Activated T-helper 2 cell treated with anti-CD3 and anti-CD28 coated beads, Interferon-gamma antibody, Interleukin-2, Interleukin-4, amounts not matched to agents 10 μg/mL and 5 μg/mL and 100 μg/mL, durations not matched to agents 14 hours and 24 hours and 36 hours (primary cell): ENCODE results near the gene RFX1. TPM values are rescaled to one million over a fixed set of nuclear protein-coding genes. Genes with fewer than 3 reads are reported as not detected.

ENCODE experiments used
- DNase-seq: peaks from one replicate; pipeline ENCODE4 v3.0.0; 2021; ENCODE audit warnings: low spot score
- H3K27ac Mint-ChIP-seq: one replicate; pipeline ENCODE4 v1.8.0; 2021; ENCODE audit warnings: mixed read lengths
- H3K27me3 Mint-ChIP-seq: one replicate; pipeline ENCODE4 v1.8.0; 2021; ENCODE audit warnings: low read depth, mixed read lengths
- H3K36me3 Mint-ChIP-seq: one replicate; pipeline ENCODE4 v1.8.0; 2021; ENCODE audit warnings: low read depth, mixed read lengths
- H3K4me1 Mint-ChIP-seq: one replicate; pipeline ENCODE4 v1.8.0; 2021; ENCODE audit warnings: low read depth, mixed read lengths
- H3K4me3 Mint-ChIP-seq: one replicate; pipeline ENCODE4 v1.8.0; 2021; ENCODE audit warnings: low read depth, mild to moderate bottlenecking, moderate library complexity, mixed read lengths
- H3K9me3 Mint-ChIP-seq: one replicate; pipeline ENCODE4 v1.8.0; 2021; ENCODE audit warnings: mixed read lengths
- intact Hi-C: fragments of 100-400 bp; cut with micrococcal nuclease; formaldehyde crosslinking; loops from one replicate; pipeline ENCODE4 v1.15.1; 2023
- total RNA-seq: library from RNA; stranded (reverse); gene quantifications from 2 replicates; pipeline ENCODE4 v1.2.3, GENCODE V29; 2022

Gene RFX1
- total RNA-seq, 1 donor from 2014 or later = 15.7 TPM

DNA sequence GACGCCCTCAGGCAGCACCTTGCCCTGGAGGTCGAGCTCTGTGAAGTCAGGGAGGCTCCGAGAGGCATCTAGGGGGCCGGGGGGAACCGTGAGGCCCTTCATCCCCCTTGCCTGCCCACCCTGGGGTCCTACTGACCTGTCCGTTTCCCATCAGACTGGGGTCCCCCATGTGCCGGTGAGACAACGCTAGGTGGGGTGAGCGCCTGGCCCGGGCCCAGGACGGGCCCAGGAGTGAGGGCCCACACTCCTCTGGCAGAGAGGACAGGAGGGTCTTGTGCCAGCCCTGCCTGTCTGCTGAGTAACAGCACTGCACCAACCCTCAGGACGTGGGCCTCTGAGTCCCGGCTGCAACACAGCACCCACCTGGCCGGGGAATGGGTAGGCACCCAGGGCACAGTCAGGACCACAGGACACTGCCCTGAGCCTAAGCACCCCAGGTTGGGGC is 39.4 kb downstream of the RFX1 start:
- Mint-ChIP-seq H3K27ac (no peak overlapping the region), H3K36me3 (peaks cover 16% of the 10 kb centered on the region), H3K27me3 (no peaks in the 10 kb centered on the region), H3K4me1 (no peaks in the 10 kb centered on the region), H3K4me3 (no peak overlapping the region), H3K9me3 (no peaks in the 10 kb centered on the region)
- no peak for DNase-seq
- intact Hi-C loops = no loop called here

GRCh38 chr19:13965926-13966683 is 40.0 kb downstream of the RFX1 start:
- H3K4me3 Mint-ChIP-seq = no peak overlapping the region
- no peak overlapping the region for H3K27ac Mint-ChIP-seq
- no peaks in the 10 kb centered on the region for H3K4me1 Mint-ChIP-seq
- H3K9me3 Mint-ChIP-seq = no peaks in the 10 kb centered on the region
- DNase-seq = no peak
- peaks cover 21% of the 10 kb centered on the region for H3K36me3 Mint-ChIP-seq
- intact Hi-C loops = no loop called here
- no peaks in the 10 kb centered on the region for H3K27me3 Mint-ChIP-seq

- no peak for DNase-seq
- Mint-ChIP-seq H3K4me3 (no peak overlapping the region), H3K36me3 (peaks cover 25% of the 10 kb centered on the region), H3K9me3 (no peaks in the 10 kb centered on the region), H3K4me1 (no peaks in the 10 kb centered on the region), H3K27ac (no peak overlapping the region), H3K27me3 (no peaks in the 10 kb centered on the region)
- intact Hi-C loops = no loop called here
Measured at GRCh38 chr19:13965377-13965896, 40.7 kb downstream of the RFX1 start.

GRCh38 chr19:13964776-13965175 is 41.3 kb downstream of the RFX1 start:
- H3K36me3 Mint-ChIP-seq = peaks cover 32% of the 10 kb centered on the region
- H3K4me1 Mint-ChIP-seq = no peaks in the 10 kb centered on the region
- peak overlapping the region; percentile 55 for H3K27ac Mint-ChIP-seq
- H3K4me3 Mint-ChIP-seq = no peak overlapping the region
- intact Hi-C loops = no loop called here
- H3K9me3 Mint-ChIP-seq = no peaks in the 10 kb centered on the region
- DNase-seq = no peak
- no peaks in the 10 kb centered on the region for H3K27me3 Mint-ChIP-seq

DNA sequence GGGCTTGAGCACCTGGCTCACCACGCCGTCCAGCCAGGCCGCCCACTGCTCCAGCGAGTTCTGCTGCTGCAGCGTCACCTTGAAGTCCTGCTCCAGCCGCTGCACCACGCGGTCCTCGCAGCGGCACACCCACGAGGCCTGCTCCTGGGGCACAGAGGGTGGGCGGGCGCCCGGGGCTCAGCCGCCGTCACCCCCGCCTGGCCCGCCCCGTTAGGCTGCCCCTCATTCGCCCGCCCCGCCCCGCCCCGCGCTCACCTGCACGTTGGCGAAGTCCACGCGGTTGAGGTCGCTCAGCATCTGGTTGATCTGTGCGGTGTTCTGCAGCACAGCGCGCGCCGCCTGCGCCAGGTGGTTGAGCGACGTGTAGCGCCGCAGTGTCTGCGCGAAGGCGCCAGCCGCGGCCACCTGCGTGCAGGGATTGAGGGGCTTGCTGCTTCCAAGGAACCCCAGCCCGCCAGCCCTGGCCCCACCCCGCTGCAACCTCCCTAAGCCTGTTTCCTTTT is 42.5 kb downstream of the RFX1 start:
- Mint-ChIP-seq H3K4me3 (no peak overlapping the region), H3K27me3 (no peaks in the 10 kb centered on the region), H3K9me3 (no peaks in the 10 kb centered on the region), H3K27ac (no peak overlapping the region), H3K4me1 (no peaks in the 10 kb centered on the region), H3K36me3 (peaks cover 27% of the 10 kb centered on the region)
- intact Hi-C loops = no loop called here
- DNase-seq = no peak

- no peaks in the 10 kb centered on the region for H3K4me1 Mint-ChIP-seq
- H3K27ac Mint-ChIP-seq = no peak overlapping the region
- peaks cover 32% of the 10 kb centered on the region for H3K36me3 Mint-ChIP-seq
- no peaks in the 10 kb centered on the region for H3K9me3 Mint-ChIP-seq
- DNase-seq = no peak
- no peak overlapping the region for H3K4me3 Mint-ChIP-seq
- no peaks in the 10 kb centered on the region for H3K27me3 Mint-ChIP-seq
- intact Hi-C loops = no loop called here
Measured at GRCh38 chr19:13962699-13963602, 43.2 kb downstream of the RFX1 start.

- H3K36me3 Mint-ChIP-seq = peaks cover 33% of the 10 kb centered on the region
- H3K4me1 Mint-ChIP-seq = no peaks in the 10 kb centered on the region
- no peak for DNase-seq
- no peak overlapping the region for H3K4me3 Mint-ChIP-seq
- intact Hi-C loops = no loop called here
- no peaks in the 10 kb centered on the region for H3K9me3 Mint-ChIP-seq
- no peak overlapping the region for H3K27ac Mint-ChIP-seq
- H3K27me3 Mint-ChIP-seq = no peaks in the 10 kb centered on the region
Measured at GRCh38 chr19:13961826-13962698, 44.1 kb downstream of the RFX1 start.

DNA sequence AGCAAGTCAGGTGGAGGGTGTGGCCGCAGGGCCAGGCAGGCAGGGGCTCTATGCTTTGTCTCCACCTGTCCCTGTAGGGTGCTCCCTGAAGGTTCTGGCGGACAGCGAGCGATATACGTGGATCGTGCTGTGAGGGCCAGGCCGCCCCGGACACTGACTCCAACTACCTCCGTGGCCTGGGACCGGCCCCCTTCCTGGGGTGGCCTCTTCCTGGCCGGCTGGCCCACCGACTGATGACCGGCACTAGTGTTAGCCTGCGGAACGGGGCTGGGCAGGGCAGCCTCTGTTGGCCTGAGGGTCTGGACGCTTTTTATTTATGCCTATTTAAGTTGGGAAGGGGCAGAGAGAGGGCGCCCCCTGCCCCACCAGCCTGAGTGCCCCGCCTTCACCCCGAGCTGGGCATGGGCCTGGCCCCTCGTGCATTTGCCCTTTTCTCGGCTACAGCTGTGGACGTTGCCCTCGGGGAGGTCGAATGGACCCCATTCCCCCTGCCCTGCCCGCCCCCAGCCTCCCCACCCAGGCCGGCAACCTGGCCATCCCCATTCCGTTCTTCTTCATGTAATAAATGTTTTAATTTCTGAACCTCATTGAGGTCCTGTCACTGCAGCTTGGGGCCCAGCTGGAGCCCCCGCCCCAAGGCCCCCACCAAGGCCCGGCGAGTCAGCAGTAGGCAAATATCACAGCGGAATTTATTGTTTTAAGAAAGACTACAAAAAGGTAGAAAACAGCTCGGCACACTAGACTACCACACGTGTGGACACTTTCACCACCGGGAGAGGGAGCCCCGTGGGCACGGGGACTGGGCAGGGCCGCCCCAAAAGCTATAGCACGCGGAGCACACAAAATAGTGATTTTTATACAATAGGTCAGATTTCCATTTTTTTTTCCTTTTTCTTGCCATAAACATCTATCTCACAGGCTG is 45.0 kb downstream of the RFX1 start:
- Mint-ChIP-seq H3K4me1 (no peaks in the 10 kb centered on the region), H3K4me3 (no peak overlapping the region), H3K27ac (no peak overlapping the region), H3K36me3 (peaks cover 39% of the 10 kb centered on the region), H3K27me3 (no peaks in the 10 kb centered on the region), H3K9me3 (no peaks in the 10 kb centered on the region)
- DNase-seq = no peak
- intact Hi-C loops = no loop called here

GRCh38 chr19:13959962-13960862 is 45.9 kb downstream of the RFX1 start:
- intact Hi-C loops = no loop called here
- Mint-ChIP-seq H3K4me3 (no peak overlapping the region), H3K4me1 (no peaks in the 10 kb centered on the region), H3K9me3 (no peaks in the 10 kb centered on the region), H3K27me3 (no peaks in the 10 kb centered on the region), H3K27ac (no peak overlapping the region), H3K36me3 (peaks cover 44% of the 10 kb centered on the region)
- no peak for DNase-seq

DNA sequence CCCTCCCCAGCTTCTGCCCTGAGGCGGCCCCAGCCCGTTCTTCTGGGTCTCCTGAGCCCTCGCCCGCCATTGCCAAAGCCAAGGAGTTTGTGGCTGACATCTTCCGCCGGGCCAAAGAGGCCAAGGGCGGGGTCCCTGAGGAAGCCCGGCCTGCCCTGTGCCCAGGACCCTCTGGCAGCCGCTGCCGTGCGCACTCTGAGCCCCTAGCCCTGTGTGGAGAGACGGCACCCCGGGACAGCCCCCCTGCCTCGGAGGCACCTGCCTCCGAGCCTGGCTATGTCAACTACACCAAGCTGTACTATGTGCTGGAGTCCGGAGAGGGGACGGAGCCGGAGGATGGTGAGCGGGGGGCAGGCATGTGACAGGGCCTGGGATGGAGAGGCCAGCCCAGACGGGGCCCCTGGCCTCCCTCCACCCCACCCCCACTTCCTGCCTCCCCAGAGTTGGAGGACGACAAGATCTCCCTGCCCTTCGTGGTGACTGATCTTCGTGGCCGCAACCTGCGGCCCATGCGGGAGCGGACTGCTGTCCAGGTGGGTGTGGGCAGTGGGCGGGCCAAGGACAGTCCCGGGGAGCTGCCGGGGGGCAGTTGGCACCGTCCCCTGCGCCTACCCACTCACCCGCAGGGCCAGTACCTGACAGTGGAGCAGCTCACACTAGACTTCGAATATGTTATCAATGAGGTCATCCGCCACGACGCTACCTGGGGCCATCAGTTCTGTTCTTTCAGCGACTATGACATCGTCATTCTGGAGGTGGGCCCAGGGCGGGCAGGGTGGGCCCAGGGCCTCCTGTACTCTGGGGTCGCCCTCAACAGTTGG is 46.8 kb downstream of the RFX1 start:
- intact Hi-C loops = no loop called here
- Mint-ChIP-seq H3K9me3 (no peaks in the 10 kb centered on the region), H3K4me1 (peaks cover 2% of the 10 kb centered on the region), H3K36me3 (peaks cover 45% of the 10 kb centered on the region), H3K27me3 (no peaks in the 10 kb centered on the region), H3K4me3 (no peak overlapping the region), H3K27ac (no peak overlapping the region)
- DNase-seq = no peak
